Astrocyte (in vitro differentiated cells and primary cell): Measurements from ENCODE around the gene LRIG1. TPM values are rescaled to one million over a fixed set of nuclear protein-coding genes. Genes with fewer than 3 reads are reported as not detected.

Source experiments
- DNase-seq: peaks from one replicate; pipeline ENCODE4 v3.0.0-alpha.2; 2010; ENCODE audit warnings: low read depth
- FAIRE-seq: peaks from 2 replicates; lab custom pipeline; 2011; peaks lifted over from hg19 to GRCh38; lab: Jason Lieb, UNC
- H2AFZ ChIP-seq: 2 replicates; pipeline ENCODE4 v1.6.0; 2012; ENCODE audit warnings: low read depth, low read length, inconsistent platforms
- H3K27ac ChIP-seq: 2 replicates; pipeline ENCODE4 v1.5.1; 2011; ENCODE audit warnings: low read depth, low read length, inconsistent platforms
- H3K27me3 ChIP-seq: 2 replicates; pipeline ENCODE4 v1.6.0; 2011; ENCODE audit warnings: low read length, inconsistent platforms; ENCODE audit not compliant: insufficient read depth
- H3K36me3 ChIP-seq: 2 replicates; pipeline ENCODE4 v1.5.1; 2011; ENCODE audit warnings: low read length, inconsistent platforms; ENCODE audit not compliant: insufficient read depth
- H3K4me1 ChIP-seq: 2 replicates; pipeline ENCODE4 v1.5.1; 2011; ENCODE audit warnings: low read length, inconsistent platforms; ENCODE audit not compliant: insufficient read depth
- H3K4me2 ChIP-seq: 2 replicates; pipeline ENCODE4 v1.6.0; 2012; ENCODE audit warnings: low read length, inconsistent platforms
- H3K4me3 ChIP-seq: 2 replicates; pipeline ENCODE4 v1.5.1; 2011; ENCODE audit warnings: low read depth, mild to moderate bottlenecking, low read length, inconsistent platforms; ENCODE audit not compliant: insufficient read depth
- H3K79me2 ChIP-seq: 2 replicates; pipeline ENCODE4 v1.6.0; 2012; ENCODE audit warnings: mild to moderate bottlenecking, low read length, inconsistent platforms; ENCODE audit not compliant: insufficient read depth
- H3K9ac ChIP-seq: 2 replicates; pipeline ENCODE4 v1.6.0; 2012; ENCODE audit warnings: mild to moderate bottlenecking, low read length, inconsistent platforms
- H3K9me3 ChIP-seq: 2 replicates; pipeline ENCODE4 v1.5.1; 2012; ENCODE audit warnings: low read depth, mild to moderate bottlenecking, low read length, inconsistent platforms; ENCODE audit not compliant: insufficient read depth
- H4K20me1 ChIP-seq: 2 replicates; pipeline ENCODE4 v1.6.0; 2012; ENCODE audit warnings: low read length, inconsistent platforms; ENCODE audit not compliant: insufficient read depth
- H3K27ac Mint-ChIP-seq: one replicate; pipeline ENCODE4 v1.8.0; 2021; ENCODE audit warnings: mild to moderate bottlenecking, mixed read lengths; ENCODE audit not compliant: unreplicated experiment
- H3K27me3 Mint-ChIP-seq: one replicate; pipeline ENCODE4 v1.8.0; 2021; ENCODE audit warnings: low read depth, mixed read lengths; ENCODE audit not compliant: unreplicated experiment
- H3K36me3 Mint-ChIP-seq: one replicate; pipeline ENCODE4 v1.8.0; 2021; ENCODE audit warnings: low read depth, mixed read lengths; ENCODE audit not compliant: unreplicated experiment
- H3K4me1 Mint-ChIP-seq: one replicate; pipeline ENCODE4 v1.8.0; 2021; ENCODE audit warnings: low read depth, mixed read lengths; ENCODE audit not compliant: unreplicated experiment
- H3K4me3 Mint-ChIP-seq: one replicate; pipeline ENCODE4 v1.8.0; 2021; ENCODE audit warnings: mild to moderate bottlenecking, moderate library complexity, mixed read lengths; ENCODE audit not compliant: unreplicated experiment
- H3K9me3 Mint-ChIP-seq: one replicate; pipeline ENCODE4 v1.8.0; 2021; ENCODE audit warnings: mild to moderate bottlenecking, mixed read lengths; ENCODE audit not compliant: unreplicated experiment
- CTCF ChIP-seq: IDR thresholded peaks from 2 replicates; pipeline ENCODE4 v1.5.1; 2011; ENCODE audit warnings: low read depth, mild to moderate bottlenecking, inconsistent platforms, low read length, moderate library complexity; ENCODE audit not compliant: insufficient read depth
- EZH2 ChIP-seq: IDR thresholded peaks from 2 replicates; pipeline ENCODE4 v1.6.1; 2012; ENCODE audit warnings: mild to moderate bottlenecking, low read length, inconsistent platforms; ENCODE audit not compliant: insufficient read depth
- total RNA-seq: library from RNA; stranded (reverse); gene quantifications from 2 replicates; pipeline ENCODE4 v1.2.1, GENCODE V29; 2021

The LRIG1 gene
- total RNA-seq, 1 donor from 2014 or later: 39.7 TPM

- no peak for FAIRE-seq
- H2AFZ ChIP-seq: no peak overlapping the region
- H3K36me3 ChIP-seq: no peaks in the 10 kb centered on the region
- H3K27me3 ChIP-seq: no peaks in the 10 kb centered on the region
- H3K27ac Mint-ChIP-seq: no peak overlapping the region
- no peaks in the 10 kb centered on the region for H4K20me1 ChIP-seq
- H3K9me3 ChIP-seq: no peaks in the 10 kb centered on the region
- H3K4me3 Mint-ChIP-seq: no peak overlapping the region
- H3K4me3 ChIP-seq: no peak overlapping the region
- no peaks in the 10 kb centered on the region for H3K4me1 ChIP-seq
- H3K79me2 ChIP-seq: no peaks in the 10 kb centered on the region
- no peak overlapping the region for H3K9ac ChIP-seq
- no peak for TF ChIP-seq EZH2
- TF ChIP-seq CTCF: no peak
- no peaks in the 10 kb centered on the region for H3K4me1 Mint-ChIP-seq
- no peak overlapping the region for H3K4me2 ChIP-seq
- peaks cover 5% of the 10 kb centered on the region for H3K27me3 Mint-ChIP-seq
- no peak for DNase-seq
- peaks cover 2% of the 10 kb centered on the region for H3K9me3 Mint-ChIP-seq
- H3K36me3 Mint-ChIP-seq: no peaks in the 10 kb centered on the region
- H3K27ac ChIP-seq: no peak overlapping the region
Measured at GRCh38 chr3:66527246-66527645, 26.4 kb upstream of the LRIG1 start.

GRCh38 chr3:66525771-66526170 lies 24.9 kb upstream of the LRIG1 start:
- H3K79me2 ChIP-seq: no peaks in the 10 kb centered on the region
- peaks cover 1% of the 10 kb centered on the region for H3K4me1 Mint-ChIP-seq
- FAIRE-seq (peak; percentile 9), DNase-seq (no peak)
- no peak for TF ChIP-seq CTCF
- no peak for TF ChIP-seq EZH2
- no peak overlapping the region for H3K4me2 ChIP-seq
- H3K36me3 ChIP-seq: no peaks in the 10 kb centered on the region
- no peak overlapping the region for H3K9ac ChIP-seq
- no peak overlapping the region for H3K27ac ChIP-seq
- H3K4me1 ChIP-seq: no peaks in the 10 kb centered on the region
- peaks cover 2% of the 10 kb centered on the region for H3K9me3 Mint-ChIP-seq
- no peaks in the 10 kb centered on the region for H3K9me3 ChIP-seq
- H3K27me3 Mint-ChIP-seq: peaks cover 5% of the 10 kb centered on the region
- H3K27me3 ChIP-seq: no peaks in the 10 kb centered on the region
- no peaks in the 10 kb centered on the region for H3K36me3 Mint-ChIP-seq
- H3K4me3 ChIP-seq: no peak overlapping the region
- no peak overlapping the region for H2AFZ ChIP-seq
- no peaks in the 10 kb centered on the region for H4K20me1 ChIP-seq
- no peak overlapping the region for H3K4me3 Mint-ChIP-seq
- no peak overlapping the region for H3K27ac Mint-ChIP-seq

GRCh38 chr3:66520724-66521123 lies 19.9 kb upstream of the LRIG1 start:
- FAIRE-seq (no peak), DNase-seq (peak; percentile 75)
- Histone ChIP-seq H3K4me1 (no peaks in the 10 kb centered on the region), H3K27me3 (no peaks in the 10 kb centered on the region), H3K9me3 (no peaks in the 10 kb centered on the region), H2AFZ (no peak overlapping the region), H3K27ac (no peak overlapping the region), H3K4me3 (no peak overlapping the region), H3K36me3 (no peaks in the 10 kb centered on the region), H3K9ac (no peak overlapping the region), H3K4me2 (no peak overlapping the region), H3K79me2 (no peaks in the 10 kb centered on the region), H4K20me1 (no peaks in the 10 kb centered on the region)
- Mint-ChIP-seq H3K27ac (no peak overlapping the region), H3K4me1 (peaks cover 5% of the 10 kb centered on the region), H3K36me3 (no peaks in the 10 kb centered on the region), H3K4me3 (no peak overlapping the region), H3K27me3 (peaks cover 14% of the 10 kb centered on the region), H3K9me3 (no peaks in the 10 kb centered on the region)
- TF ChIP-seq CTCF (no peak), EZH2 (no peak)
